SK-N-SH (cell line): ENCODE measurements around the gene ITPRIPL2. TPM values are rescaled to one million over a fixed set of nuclear protein-coding genes. Genes with fewer than 3 reads are reported as not detected.

Experiments
- CTCF ChIA-PET: fragments of 300-600, 350-600 bp; formaldehyde crosslinking; extraction: SDS; loops from one replicate; lab custom pipeline; 2021; lab: Yijun Ruan, JAX
- POLR2A ChIA-PET: fragments of 350-600 bp; sonication (Branson Sonifier 250); formaldehyde crosslinking; extraction: SDS; loops from one replicate; lab custom pipeline; 2020; ENCODE audit warnings: antibody characterized with exemption, inconsistent platforms; lab: Yijun Ruan, JAX
- DNase-seq: peaks from one replicate; pipeline ENCODE4 v3.0.0; 2012
- H2AFZ ChIP-seq: fragments of 200-600 bp; sonication (generic); 2 replicates; pipeline ENCODE4 v1.8.1; 2016; ENCODE audit warnings: antibody characterized with exemption, mild to moderate bottlenecking, low read depth
- H3F3A ChIP-seq: fragments of 200-600 bp; sonication (generic); replicated peaks from 2 replicates; pipeline ENCODE3; 2016; ENCODE audit warnings: antibody characterized with exemption, mild to moderate bottlenecking; ENCODE audit not compliant: insufficient read depth
- H3K27ac ChIP-seq, 2 experiments: fragments of 200-500 bp in 1 of 2; fragments of 200-600 bp in 1 of 2; sonication (Bioruptor generic) in 1 of 2; sonication (generic), shearing (Covaris generic) in 1 of 2; 2 replicates each; pipeline versions ENCODE4 v1.5.1 to v1.6.1; 2014 to 2016; ENCODE audit warnings: low read depth in 2 of 2, inconsistent platforms in 1 of 2, low read length in 1 of 2, mild to moderate bottlenecking in 1 of 2, mixed read lengths in 1 of 2
- H3K27me3 ChIP-seq: fragments of 200-600 bp; sonication (generic), shearing (Covaris generic); 2 replicates; pipeline ENCODE4 v1.6.1; 2016; ENCODE audit warnings: mixed run types; ENCODE audit not compliant: insufficient read depth
- H3K36me3 ChIP-seq, 2 experiments: fragments of 200-500 bp in 1 of 2; fragments of 200-600 bp in 1 of 2; sonication (Bioruptor generic) in 1 of 2; sonication (generic) in 1 of 2; replicated peaks in 1 of 2; 2 replicates each; pipeline versions ENCODE3 to v1.5.1; 2014 to 2016; ENCODE audit warnings: low read length in 1 of 2, mild to moderate bottlenecking in 1 of 2; ENCODE audit not compliant: insufficient read depth in 2 of 2, control insufficient read depth in 1 of 2
- H3K4me1 ChIP-seq, 2 experiments: fragments of 200-500 bp in 1 of 2; fragments of 200-600 bp in 1 of 2; sonication (Bioruptor generic) in 1 of 2; sonication (generic), shearing (Covaris generic) in 1 of 2; 2 replicates each; pipeline versions ENCODE4 v1.5.1 to v1.6.1; 2014 to 2016; ENCODE audit warnings: low read depth in 1 of 2, low read length in 1 of 2, mixed run types in 1 of 2; ENCODE audit not compliant: insufficient read depth in 2 of 2, control insufficient read depth in 1 of 2
- H3K4me2 ChIP-seq: fragments of 200-600 bp; sonication (generic), shearing (Covaris generic); 2 replicates; pipeline ENCODE4 v1.6.1; 2017; ENCODE audit warnings: mixed run types
- H3K4me3 ChIP-seq, 2 experiments: fragments of 200-500 bp in 1 of 2; fragments of 200-600 bp in 1 of 2; sonication (Bioruptor generic) in 1 of 2; sonication (generic), shearing (Covaris generic) in 1 of 2; 2 replicates each; pipeline versions ENCODE4 v1.5.1 to v1.8.1; 2014 to 2016; ENCODE audit warnings: low read depth in 2 of 2, inconsistent platforms in 1 of 2, low read length in 1 of 2, mild to moderate bottlenecking in 1 of 2, mixed read lengths in 1 of 2, moderate library complexity in 1 of 2
- H3K79me2 ChIP-seq: fragments of 200-600 bp; sonication (generic); 2 replicates; pipeline ENCODE4 v1.8.1; 2017; ENCODE audit warnings: mild to moderate bottlenecking; ENCODE audit not compliant: insufficient read depth
- H3K9ac ChIP-seq: fragments of 200-600 bp; sonication (generic); 2 replicates; pipeline ENCODE4 v1.6.1; 2017; ENCODE audit warnings: mixed run types
- H3K9me2 ChIP-seq: fragments of 200-600 bp; sonication (generic); 2 replicates; pipeline ENCODE4 v1.6.1; 2017; ENCODE audit warnings: mixed run types
- H3K9me3 ChIP-seq: fragments of 200-600 bp; sonication (generic); 2 replicates; pipeline ENCODE4 v1.6.1; 2017; ENCODE audit warnings: mixed run types, mild to moderate bottlenecking, moderate library complexity
- H4K20me1 ChIP-seq: fragments of 200-600 bp; sonication (generic); 2 replicates; pipeline ENCODE4 v1.6.1; 2017; ENCODE audit warnings: mild to moderate bottlenecking, mixed run types; ENCODE audit not compliant: insufficient read depth
- CTCF ChIP-seq: fragments of 200-600 bp; sonication (generic); IDR thresholded peaks from 2 replicates; pipeline ENCODE4 v1.6.1; 2017; ENCODE audit warnings: antibody characterized with exemption, mild to moderate bottlenecking, moderate library complexity
- EZH2phosphoT487 ChIP-seq: fragments of 200-600 bp; sonication (generic); IDR thresholded peaks from 2 replicates; pipeline ENCODE4 v1.6.1; 2017; ENCODE audit warnings: low read depth, mixed run types, mild to moderate bottlenecking, antibody characterized with exemption, moderate library complexity, borderline replicate concordance
- FOSL2 ChIP-seq: IDR thresholded peaks from 2 replicates; pipeline ENCODE4 v1.4.0; 2012; ENCODE audit warnings: low read depth, mild to moderate bottlenecking, moderate library complexity, borderline replicate concordance
- FOXJ3 ChIP-seq: sonication (generic); formaldehyde crosslinking; IDR thresholded peaks from 2 replicates; pipeline ENCODE4 v1.5.1; 2020; ENCODE audit warnings: mild to moderate bottlenecking, missing genetic modification reagents
- NRF1 ChIP-seq: IDR thresholded peaks from 2 replicates; pipeline ENCODE4 v1.6.1; 2012; ENCODE audit warnings: low read depth, mild to moderate bottlenecking, low read length
- PBX3 ChIP-seq: IDR thresholded peaks from 2 replicates; pipeline ENCODE4; 2012
- POLR2AphosphoS5 ChIP-seq: IDR thresholded peaks from 2 replicates; pipeline ENCODE4 v1.6.1; 2012; ENCODE audit warnings: low read depth, low read length
- RAD21 ChIP-seq: IDR thresholded peaks from 2 replicates; pipeline ENCODE4 v1.6.1; 2012; ENCODE audit warnings: mild to moderate bottlenecking, low read length
- REST ChIP-seq: IDR thresholded peaks from 2 replicates; pipeline ENCODE4 v1.6.1; 2012; ENCODE audit warnings: mild to moderate bottlenecking, low read depth, low read length, moderate library complexity
- RXRA ChIP-seq: IDR thresholded peaks from 2 replicates; pipeline ENCODE4 v1.4.0; 2012; ENCODE audit warnings: low read depth, mild to moderate bottlenecking, borderline replicate concordance
- TAF1 ChIP-seq: IDR thresholded peaks from 2 replicates; pipeline ENCODE4 v1.6.1; 2012; ENCODE audit warnings: low read depth, mild to moderate bottlenecking, low read length, moderate library complexity, borderline replicate concordance
- TEAD4 ChIP-seq: IDR thresholded peaks from 2 replicates; pipeline ENCODE4 v1.4.0; 2012; ENCODE audit warnings: mild to moderate bottlenecking, borderline replicate concordance; ENCODE audit not compliant: insufficient read depth
- WGBS: methylation state at CpG from one replicate; pipeline ENCODE4 v1.1.6; 2017; ENCODE audit warnings: low lambda C conversion rate; 5-methylcytosine and 5-hydroxymethylcytosine counted together
- polyA plus RNA-seq, 3 experiments: library from polyadenylated mRNA; depleted of rRNA; stranded (reverse); fragments of >200 nt; gene quantifications; 2 replicates each; pipeline ENCODE4 v1.2.3, GENCODE V29; 2012

Gene ITPRIPL2
- polyA plus RNA-seq, 1 of the 3 experiments (the other 2 are of a cell fraction): 4.3 TPM

- WGBS: 35% methylated on average over 5 of the region's 5 CpGs
- H3K9me2 ChIP-seq: no peaks in the 10 kb centered on the region
- H3F3A ChIP-seq: no peaks in the 10 kb centered on the region
- H3K9me3 ChIP-seq: no peaks in the 10 kb centered on the region
- no peak overlapping the region for H3K4me2 ChIP-seq
- no peak overlapping the region for H3K9ac ChIP-seq
- no peaks in the 10 kb centered on the region for H3K79me2 ChIP-seq
- H3K4me3 ChIP-seq: no peak overlapping the region
- ChIA-PET CTCF (interaction anchor here (1.1 to 2.7 kb wide), 5 partner anchors 15 to 338 kb away, joined by 3 to 13 read pairs (median 6); partner anchors contain the start of gene ITPRIPL2), POLR2A (no interaction called here)
- H2AFZ ChIP-seq: no peak overlapping the region
- H3K36me3 ChIP-seq: no peaks in the 10 kb centered on the region
- peaks cover 0 to 7% of the 10 kb centered on the region in 2 experiments; a peak in 1 of 4 replicates for H3K4me1 ChIP-seq
- no peak for TF ChIP-seq FOXJ3 (CRISPR knock-in tag)
- TF ChIP-seq POLR2AphosphoS5: no peak
- TF ChIP-seq TEAD4: no peak
- no peak for TF ChIP-seq CTCF
- TF ChIP-seq RAD21: no peak
- TF ChIP-seq NRF1: no peak
- no peak for TF ChIP-seq RXRA
- no peak for TF ChIP-seq EZH2phosphoT487
- no peak for TF ChIP-seq PBX3
- no peak overlapping the region for H3K27ac ChIP-seq
- no peaks in the 10 kb centered on the region for H4K20me1 ChIP-seq
- no peak for DNase-seq
- H3K27me3 ChIP-seq: peaks cover 15% of the 10 kb centered on the region
Observed at GRCh38 chr16:19165101-19165500, 51.3 kb downstream of the ITPRIPL2 start.

GRCh38 chr16:19166500-19166899, 52.7 kb downstream of the ITPRIPL2 start:
- no peaks in the 10 kb centered on the region for H3K9me2 ChIP-seq
- no peak overlapping the region for H2AFZ ChIP-seq
- H3K27me3 ChIP-seq: peaks cover 15% of the 10 kb centered on the region
- DNase-seq: no peak
- H3K27ac ChIP-seq: no peak overlapping the region
- ChIA-PET CTCF (interaction anchor here (0.8 to 4.6 kb wide), 10 partner anchors 10 to 342 kb away, joined by 3 to 31 read pairs (median 4); no protein-coding TSS in a partner anchor), POLR2A (no interaction called here)
- TF ChIP-seq RAD21 (no peak), PBX3 (no peak), POLR2AphosphoS5 (no peak), REST (no peak), RXRA (no peak), FOSL2 (no peak), TAF1 (no peak)
- H3F3A ChIP-seq: no peaks in the 10 kb centered on the region
- no peaks in the 10 kb centered on the region for H3K79me2 ChIP-seq
- peaks cover 0 to 7% of the 10 kb centered on the region in 2 experiments; a peak in 1 of 4 replicates for H3K4me1 ChIP-seq
- H4K20me1 ChIP-seq: no peaks in the 10 kb centered on the region
- H3K9me3 ChIP-seq: no peaks in the 10 kb centered on the region
- no peak overlapping the region for H3K4me2 ChIP-seq
- no peak overlapping the region for H3K9ac ChIP-seq
- 74% methylated on average over 2 of the region's 2 CpGs for WGBS
- H3K4me3 ChIP-seq: no peak overlapping the region
- H3K36me3 ChIP-seq: no peaks in the 10 kb centered on the region
